H9 (cell line): Measurements from ENCODE around the gene BPTF. TPM values are rescaled to one million over a fixed set of nuclear protein-coding genes. Genes with fewer than 3 reads are reported as not detected.

ENCODE experiments used
- DNase-seq: peaks from one replicate; pipeline ENCODE4 v3.0.0-alpha.2; 2017
- H2AFZ ChIP-seq: one replicate; pipeline ENCODE4 v1.6.1; 2013; ENCODE audit warnings: mild to moderate bottlenecking, low read length, control low read depth, moderate library complexity
- H2AK5ac ChIP-seq: 2 replicates; pipeline ENCODE4 v1.6.1; 2013; ENCODE audit warnings: low read length, control low read depth, mixed read lengths; ENCODE audit not compliant: insufficient read length
- H2BK120ac ChIP-seq: one replicate; pipeline ENCODE4 v1.6.1; 2013; ENCODE audit warnings: low read depth, mild to moderate bottlenecking, low read length, control low read depth, inconsistent platforms; ENCODE audit not compliant: poor library complexity, severe bottlenecking
- H2BK12ac ChIP-seq: 2 replicates; pipeline ENCODE4 v1.6.1; 2013; ENCODE audit warnings: low read length, control low read depth, mixed read lengths, low read depth; ENCODE audit not compliant: insufficient read length
- H2BK15ac ChIP-seq: 2 replicates; pipeline ENCODE4 v1.6.1; 2013; ENCODE audit warnings: low read depth, low read length, control low read depth
- H2BK20ac ChIP-seq: one replicate; pipeline ENCODE4 v1.6.1; 2013; ENCODE audit warnings: low read depth, mild to moderate bottlenecking, low read length, control low read depth, inconsistent platforms; ENCODE audit not compliant: poor library complexity, severe bottlenecking
- H2BK5ac ChIP-seq: 2 replicates; pipeline ENCODE4 v1.6.1; 2013; ENCODE audit warnings: low read length, control low read depth, mixed read lengths; ENCODE audit not compliant: insufficient read length
- H3K14ac ChIP-seq: 2 replicates; pipeline ENCODE4 v1.6.1; 2013; ENCODE audit warnings: low read length, control low read depth; ENCODE audit not compliant: insufficient read depth
- H3K18ac ChIP-seq: 2 replicates; pipeline ENCODE4 v1.6.1; 2013; ENCODE audit warnings: low read depth, mild to moderate bottlenecking, mixed read lengths, low read length, control low read depth; ENCODE audit not compliant: insufficient read length
- H3K23ac ChIP-seq: 2 replicates; pipeline ENCODE4 v1.6.1; 2013; ENCODE audit warnings: low read length, control low read depth, mixed read lengths, low read depth; ENCODE audit not compliant: insufficient read length
- H3K23me2 ChIP-seq: 2 replicates; pipeline ENCODE4 v1.6.1; 2013; ENCODE audit warnings: low read depth, mild to moderate bottlenecking, mixed read lengths, low read length, control low read depth; ENCODE audit not compliant: insufficient read length, poor library complexity, severe bottlenecking
- H3K27ac ChIP-seq: 2 replicates; pipeline ENCODE4 v1.5.1; 2013; ENCODE audit warnings: low read length, control low read depth, mixed read lengths, low read depth; ENCODE audit not compliant: insufficient read length
- H3K27me3 ChIP-seq: 2 replicates; pipeline ENCODE4 v1.6.1; 2013; ENCODE audit warnings: low read length, control low read depth, inconsistent platforms; ENCODE audit not compliant: insufficient read depth
- H3K4ac ChIP-seq: 2 replicates; pipeline ENCODE4 v1.6.1; 2013; ENCODE audit warnings: low read depth, mild to moderate bottlenecking, control low read depth, inconsistent platforms, low read length, moderate library complexity
- H3K4me1 ChIP-seq: 2 replicates; pipeline ENCODE4 v1.6.1; 2013; ENCODE audit warnings: low read length, control low read depth, inconsistent platforms; ENCODE audit not compliant: insufficient read depth
- H3K4me2 ChIP-seq: 2 replicates; pipeline ENCODE4 v1.6.1; 2013; ENCODE audit warnings: low read length, control low read depth, mixed read lengths; ENCODE audit not compliant: insufficient read length, insufficient read depth
- H3K56ac ChIP-seq: 2 replicates; pipeline ENCODE4 v1.6.1; 2013; ENCODE audit warnings: low read depth, mild to moderate bottlenecking, mixed read lengths, low read length, control low read depth; ENCODE audit not compliant: insufficient read length
- H3K79me1 ChIP-seq: 2 replicates; pipeline ENCODE4 v1.6.1; 2013; ENCODE audit warnings: low read depth, mild to moderate bottlenecking, moderate library complexity, low read length, control low read depth, inconsistent platforms; ENCODE audit not compliant: insufficient read depth, poor library complexity, severe bottlenecking
- H3K79me2 ChIP-seq: 2 replicates; pipeline ENCODE4 v1.6.1; 2013; ENCODE audit warnings: low read length, control low read depth, inconsistent platforms; ENCODE audit not compliant: insufficient read depth
- H3K9ac ChIP-seq: 2 replicates; pipeline ENCODE4 v1.6.1; 2013; ENCODE audit warnings: low read length, control low read depth, mixed read lengths; ENCODE audit not compliant: insufficient read length; ENCODE audit errors: extremely low read depth
- H3K9me3 ChIP-seq: one replicate; pipeline ENCODE4 v1.6.1; 2013; ENCODE audit warnings: low read depth, low read length, inconsistent platforms; ENCODE audit not compliant: control insufficient read depth
- H3T11ph ChIP-seq: one replicate; pipeline ENCODE4 v1.6.1; 2013; ENCODE audit warnings: mild to moderate bottlenecking, low read length, control low read depth, inconsistent platforms
- H4K20me1 ChIP-seq: one replicate; pipeline ENCODE4 v1.6.1; 2013; ENCODE audit not compliant: control insufficient read depth, insufficient read length, insufficient read depth
- H4K5ac ChIP-seq: 2 replicates; pipeline ENCODE4 v1.6.1; 2013; ENCODE audit warnings: low read depth, mild to moderate bottlenecking, mixed read lengths, low read length, control low read depth; ENCODE audit not compliant: insufficient read length
- H4K8ac ChIP-seq: replicated peaks from 2 replicates; pipeline ENCODE4 v1.6.1; 2013; ENCODE audit warnings: low read length, control low read depth, mixed read lengths, low read depth; ENCODE audit not compliant: insufficient read length
- H4K91ac ChIP-seq: 2 replicates; pipeline ENCODE4 v1.6.1; 2013; ENCODE audit warnings: low read depth, mild to moderate bottlenecking, moderate library complexity, mixed read lengths, low read length, control low read depth; ENCODE audit not compliant: insufficient read length
- H3K27ac Mint-ChIP-seq, 3 experiments: 2 replicates in 2 of 3; 3 replicates in 1 of 3; pipeline ENCODE4 v1.8.0; 2020 to 2021; ENCODE audit warnings: mixed read lengths in 3 of 3, mild to moderate bottlenecking in 1 of 3, moderate library complexity in 1 of 3
- H3K27me3 Mint-ChIP-seq: 2 replicates; pipeline ENCODE4 v1.8.0; 2021; ENCODE audit warnings: low read depth, mild to moderate bottlenecking, moderate library complexity, mixed read lengths
- H3K36me3 Mint-ChIP-seq, 3 experiments: 2 replicates in 2 of 3; 3 replicates in 1 of 3; pipeline ENCODE4 v1.8.0; 2020 to 2021; ENCODE audit warnings: low read depth in 3 of 3, mixed read lengths in 3 of 3; ENCODE audit not compliant: insufficient read depth in 1 of 3
- H3K4me1 Mint-ChIP-seq, 2 experiments: 2 replicates each; pipeline ENCODE4 v1.8.0; 2020; ENCODE audit warnings: mixed read lengths in 2 of 2
- H3K4me3 Mint-ChIP-seq, 2 experiments: 2 replicates in 1 of 2; 3 replicates in 1 of 2; pipeline ENCODE4 v1.8.0; 2020 to 2021; ENCODE audit warnings: mild to moderate bottlenecking in 2 of 2, mixed read lengths in 2 of 2, moderate library complexity in 1 of 2
- H3K9me3 Mint-ChIP-seq, 2 experiments: 2 replicates in 1 of 2; 3 replicates in 1 of 2; pipeline ENCODE4 v1.8.0; 2020; ENCODE audit warnings: mild to moderate bottlenecking in 2 of 2, mixed read lengths in 2 of 2, moderate library complexity in 1 of 2
- CTCF ChIP-seq: fragments of 200-600 bp; sonication (generic); conservative IDR thresholded peaks from 3 replicates; pipeline ENCODE4 v1.8.0; 2021; ENCODE audit warnings: antibody characterized with exemption, mild to moderate bottlenecking
- WGBS: extraction: QIAGEN DNeasy Blood & Tissue Kit; methylation state at CpG from one replicate; pipeline ENCODE4 v1.1.7; 2013; ENCODE audit warnings: missing lambda C conversion rate, low lambda C conversion rate, mixed read lengths; ENCODE audit not compliant: insufficient read length; ENCODE audit errors: extremely low coverage; 5-methylcytosine and 5-hydroxymethylcytosine counted together
- total RNA-seq: library from RNA; stranded (reverse); gene quantifications from 2 replicates; pipeline ENCODE4 v1.2.1, GENCODE V29; 2021

Gene BPTF
- total RNA-seq, 1 experiment from 2014 or later: 203 TPM

- no CpG with 5 or more reads among the region's 3 CpGs for WGBS
- no peak overlapping the region; a peak in 1 of 5 replicates for H3K4me3 Mint-ChIP-seq
Observed at GRCh38 chr17:67833946-67834631, 8.8 kb downstream of the BPTF start.

More at GRCh38 chr17:67833946-67834631, 8.8 kb downstream of the BPTF start:
- Histone ChIP-seq H2AFZ (no peak overlapping the region), H4K8ac (no peak overlapping the region), H3K9me3 (no peaks in the 10 kb centered on the region), H2BK120ac (no peak overlapping the region), H4K20me1 (peaks cover 3% of the 10 kb centered on the region), H3K9ac (no peak overlapping the region), H3K79me1 (no peaks in the 10 kb centered on the region), H4K91ac (no peak overlapping the region), H3K23ac (no peak overlapping the region), H2BK20ac (no peak overlapping the region), H4K5ac (no peak overlapping the region), H3K18ac (no peak overlapping the region), H3K4me2 (no peak overlapping the region), H3K27me3 (no peaks in the 10 kb centered on the region), H3K14ac (no peak overlapping the region), H3K27ac (no peak overlapping the region), H3K4ac (no peak overlapping the region), H2AK5ac (no peak overlapping the region), H2BK5ac (no peak overlapping the region), H3K79me2 (peaks cover 69% of the 10 kb centered on the region; the same call in 1 of the 2 replicates), H3K23me2 (no peaks in the 10 kb centered on the region), H2BK15ac (no peak overlapping the region), H3K56ac (no peak overlapping the region), H3K4me1 (no peaks in the 10 kb centered on the region; the same call in 1 of the 2 replicates), H2BK12ac (no peak overlapping the region), H3T11ph (no peak overlapping the region)
- peaks cover 0 to 14% (median 3%) of the 10 kb centered on the region in 3 experiments; a peak in 4 of 7 replicates for H3K36me3 Mint-ChIP-seq
- DNase-seq: peak; percentile 66
- TF ChIP-seq CTCF: peak; percentile 70
- H3K9me3 Mint-ChIP-seq: no peaks in the 10 kb centered on the region
- no peaks in the 10 kb centered on the region for H3K27me3 Mint-ChIP-seq
- H3K27ac Mint-ChIP-seq: peak overlapping the region in 1 of 3 experiments; percentile 21; a peak in 1 of 7 replicates
- peaks cover 33 to 44% of the 10 kb centered on the region in 2 experiments for H3K4me1 Mint-ChIP-seq
